ENCODE measurements around the gene SLC39A11.

- TF ChIP-seq POLR2A (IDR thresholded peaks at IDR 0.05) (no peak), CTCF (IDR thresholded peaks at IDR 0.05) (no peak)
Observed at GRCh38 chr17:73096866-73097265, 4.4 kb upstream of the SLC39A11 start.
